Endothelial cell (in vitro differentiated cells): Measurements from ENCODE around the gene KDM2B. TPM values are rescaled to one million over a fixed set of nuclear protein-coding genes. Genes with fewer than 3 reads are reported as not detected.
A peak's percentile ranks its signal among the peaks of the same experiment; 100 is the strongest.

ENCODE experiments used
- DNase-seq: peaks from one replicate; pipeline ENCODE4 v3.0.0; 2021; ENCODE audit warnings: low spot score
- H3K27ac Mint-ChIP-seq: one replicate; pipeline ENCODE4 v1.8.0; 2021; ENCODE audit warnings: mixed read lengths, inconsistent platforms; ENCODE audit not compliant: unreplicated experiment
- H3K27me3 Mint-ChIP-seq: one replicate; pipeline ENCODE4 v1.8.0; 2021; ENCODE audit warnings: mild to moderate bottlenecking, moderate library complexity, mixed read lengths, inconsistent platforms; ENCODE audit not compliant: unreplicated experiment
- H3K36me3 Mint-ChIP-seq: one replicate; pipeline ENCODE4 v1.8.0; 2021; ENCODE audit warnings: mild to moderate bottlenecking, low read depth, mixed read lengths, inconsistent platforms; ENCODE audit not compliant: unreplicated experiment
- H3K4me1 Mint-ChIP-seq: one replicate; pipeline ENCODE4 v1.8.0; 2021; ENCODE audit warnings: mild to moderate bottlenecking, mixed read lengths, inconsistent platforms; ENCODE audit not compliant: unreplicated experiment
- H3K4me3 Mint-ChIP-seq: one replicate; pipeline ENCODE4 v1.8.0; 2021; ENCODE audit warnings: mild to moderate bottlenecking, mixed read lengths, inconsistent platforms; ENCODE audit not compliant: unreplicated experiment
- H3K9me3 Mint-ChIP-seq: one replicate; pipeline ENCODE4 v1.8.0; 2021; ENCODE audit warnings: mixed read lengths, inconsistent platforms; ENCODE audit not compliant: unreplicated experiment
- CTCF ChIP-seq: fragments of 200-600 bp; sonication (generic); IDR thresholded peaks from one replicate; pipeline ENCODE4 v1.5.0; 2021; ENCODE audit warnings: antibody characterized with exemption; ENCODE audit not compliant: unreplicated experiment
- total RNA-seq: library from RNA; stranded (reverse); fragmentation: NEBNext Ultra II Directional; extraction: Animal tissue kit (Norgen Biotek cat#: 25700); gene quantifications from one replicate; pipeline ENCODE4 v1.2.1, GENCODE V29; 2021; ENCODE audit not compliant: unreplicated experiment

KDM2B gene
- total RNA-seq, 1 donor from 2014 or later = 36.7 TPM

- Mint-ChIP-seq H3K4me3 (no peak overlapping the region), H3K36me3 (peaks cover 7% of the 10 kb centered on the region), H3K27me3 (peaks cover 13% of the 10 kb centered on the region), H3K4me1 (peaks cover 30% of the 10 kb centered on the region), H3K27ac (no peak overlapping the region), H3K9me3 (no peaks in the 10 kb centered on the region)
- no peak for DNase-seq
- no peak for TF ChIP-seq CTCF
Observed at GRCh38 chr12:121533394-121534090, 47.3 kb downstream of the KDM2B start.

GRCh38 chr12:121532503-121533393 lies 48.1 kb downstream of the KDM2B start:
- TF ChIP-seq CTCF = no peak
- H3K36me3 Mint-ChIP-seq = peaks cover 7% of the 10 kb centered on the region
- no peak for DNase-seq
- H3K4me3 Mint-ChIP-seq = no peak overlapping the region
- H3K27me3 Mint-ChIP-seq = peaks cover 9% of the 10 kb centered on the region
- H3K9me3 Mint-ChIP-seq = no peaks in the 10 kb centered on the region
- H3K27ac Mint-ChIP-seq = no peak overlapping the region
- H3K4me1 Mint-ChIP-seq = peaks cover 26% of the 10 kb centered on the region

- H3K36me3 Mint-ChIP-seq = peaks cover 7% of the 10 kb centered on the region
- DNase-seq = no peak
- no peak overlapping the region for H3K4me3 Mint-ChIP-seq
- H3K4me1 Mint-ChIP-seq = peaks cover 26% of the 10 kb centered on the region
- H3K27me3 Mint-ChIP-seq = peaks cover 8% of the 10 kb centered on the region
- H3K9me3 Mint-ChIP-seq = no peaks in the 10 kb centered on the region
- H3K27ac Mint-ChIP-seq = no peak overlapping the region
- no peak for TF ChIP-seq CTCF
Observed at GRCh38 chr12:121531356-121531750, 49.5 kb downstream of the KDM2B start.

GRCh38 chr12:121530600-121531355 lies 50.0 kb downstream of the KDM2B start:
- no peak overlapping the region for H3K27ac Mint-ChIP-seq
- H3K4me1 Mint-ChIP-seq = peaks cover 26% of the 10 kb centered on the region
- H3K4me3 Mint-ChIP-seq = no peak overlapping the region
- H3K36me3 Mint-ChIP-seq = peaks cover 7% of the 10 kb centered on the region
- DNase-seq = peak; percentile 29
- no peaks in the 10 kb centered on the region for H3K9me3 Mint-ChIP-seq
- H3K27me3 Mint-ChIP-seq = peaks cover 8% of the 10 kb centered on the region
- no peak for TF ChIP-seq CTCF
